Muscle of leg (tissue), 11 donors: ENCODE data around the gene CCL27. TPM values are rescaled to one million over a fixed set of nuclear protein-coding genes. Genes with fewer than 3 reads are reported as not detected.

ENCODE experiments used
- DNase-seq: peaks from one replicate; pipeline ENCODE4 v3.0.0; 2013
- H3K27ac ChIP-seq: one replicate; pipeline ENCODE4 v1.5.1; 2013; ENCODE audit warnings: mild to moderate bottlenecking, low read length, control low read depth
- H3K27me3 ChIP-seq: one replicate; pipeline ENCODE4 v1.6.1; 2013; ENCODE audit warnings: low read length; ENCODE audit not compliant: control insufficient read depth, insufficient read depth
- H3K36me3 ChIP-seq: one replicate; pipeline ENCODE4 v1.6.1; 2013; ENCODE audit warnings: low read length; ENCODE audit not compliant: control insufficient read depth, insufficient read depth
- H3K4me1 ChIP-seq: one replicate; pipeline ENCODE4 v1.6.1; 2013; ENCODE audit warnings: low read length; ENCODE audit not compliant: control insufficient read depth, insufficient read depth
- H3K4me3 ChIP-seq: one replicate; pipeline ENCODE4 v1.5.1; 2013; ENCODE audit warnings: low read length, control low read depth
- H3K9me3 ChIP-seq: replicated peaks from 2 replicates; pipeline ENCODE4 v1.6.1; 2013; ENCODE audit warnings: low read depth, low read length; ENCODE audit not compliant: control insufficient read depth
- WGBS: methylation state at CpG from one replicate; pipeline ENCODE4 v1.1.5; 2013; ENCODE audit warnings: missing lambda C conversion rate; ENCODE audit not compliant: insufficient coverage; 5-methylcytosine and 5-hydroxymethylcytosine counted together
- polyA plus RNA-seq, 8 donors: library from polyadenylated mRNA; unstranded; fragments of 120-200 nt; gene quantifications; one replicate each; pipeline versions ENCODE4 v1.2.1 to v1.2.3, GENCODE V29; 2013; ENCODE audit warnings: inconsistent platforms in 1 of 8, low replicate concordance in 1 of 8; ENCODE audit not compliant: insufficient read length in 8 of 8, insufficient read depth in 1 of 8
- total RNA-seq: library from RNA; stranded (reverse); fragments of 120-200 nt; gene quantifications from one replicate; pipeline ENCODE4 v1.2.4, GENCODE V29; 2013

Gene CCL27
- total and polyA plus RNA-seq, 9 donors = 0.31 to 1.1 (median 0.61) TPM; not detected in 1

GRCh38 chr9:34693560-34693959, 31.1 kb upstream of the CCL27 start:
- H3K9me3 ChIP-seq = no peaks in the 10 kb centered on the region
- no peaks in the 10 kb centered on the region for H3K27me3 ChIP-seq
- H3K27ac ChIP-seq = no peak overlapping the region
- WGBS = no CpG with 5 or more reads among the region's 2 CpGs
- H3K36me3 ChIP-seq = no peaks in the 10 kb centered on the region
- H3K4me3 ChIP-seq = no peak overlapping the region
- no peak for DNase-seq
- no peaks in the 10 kb centered on the region for H3K4me1 ChIP-seq

DNA sequence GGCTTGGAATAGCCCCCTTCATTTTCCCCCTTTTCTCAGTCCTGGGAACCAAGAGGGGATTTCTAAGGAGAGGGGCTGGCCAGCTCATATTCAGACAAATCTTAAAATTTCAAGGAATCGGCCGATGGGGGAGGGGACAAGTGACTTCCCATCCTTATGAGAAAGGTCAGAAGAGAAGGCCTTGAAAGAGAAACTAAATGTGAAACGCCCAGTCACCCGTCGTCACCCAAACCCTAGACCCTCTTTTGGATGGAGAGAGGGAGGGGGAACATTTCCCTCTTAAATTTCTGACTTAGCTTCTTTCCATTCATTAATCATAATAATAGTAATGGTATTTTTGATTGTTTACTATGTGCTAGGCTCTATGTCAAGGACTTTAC, 29.5 kb upstream of the CCL27 start:
- Histone ChIP-seq H3K9me3 (no peaks in the 10 kb centered on the region), H3K27me3 (no peaks in the 10 kb centered on the region), H3K4me3 (no peak overlapping the region), H3K4me1 (no peaks in the 10 kb centered on the region), H3K27ac (no peak overlapping the region), H3K36me3 (no peaks in the 10 kb centered on the region)
- no CpG with 5 or more reads among the region's 5 CpGs for WGBS
- DNase-seq = no peak

- Histone ChIP-seq H3K4me1 (peaks cover 5% of the 10 kb centered on the region), H3K4me3 (no peak within 1 kb of the TSS), H3K27me3 (no peaks in the 10 kb centered on the region), H3K27ac (no peak within 1 kb of the TSS), H3K9me3 (no peaks in the 10 kb centered on the region), H3K36me3 (no peaks in the 10 kb centered on the region)
- no peak for DNase-seq
- WGBS = 45% methylated on average over 3 of the region's 6 CpGs
Measured at GRCh38 chr9:34690983-34691935, 28.8 kb upstream of the CCL27 start, which contains the start of gene CCL19. Gene CCL19 (minus strand): TSS chr9:34691276. CDS start chr9:34691139, 137 bp downstream.

DNA sequence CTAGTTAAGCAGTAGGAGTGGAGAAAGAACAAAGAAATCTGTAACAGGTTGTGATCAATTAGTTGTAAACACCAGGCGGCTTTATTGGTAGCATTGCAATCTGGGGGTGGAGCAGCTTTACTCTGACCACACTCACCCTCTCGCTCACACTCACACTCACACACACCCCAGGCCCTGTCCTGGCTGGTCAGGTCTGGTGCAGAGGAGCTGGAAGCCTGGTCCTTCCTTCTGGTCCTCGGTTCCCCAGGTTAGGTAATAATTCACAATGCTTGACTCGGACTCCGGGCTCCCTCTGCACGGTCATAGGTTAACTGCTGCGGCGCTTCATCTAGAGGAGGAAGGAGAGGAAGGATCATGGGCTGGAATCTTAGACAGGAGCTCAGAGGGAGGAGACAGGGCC, 27.1 kb upstream of the CCL27 start:
- Histone ChIP-seq H3K27me3 (no peaks in the 10 kb centered on the region), H3K9me3 (no peaks in the 10 kb centered on the region), H3K27ac (no peak overlapping the region), H3K4me1 (peaks cover 7% of the 10 kb centered on the region), H3K36me3 (no peaks in the 10 kb centered on the region), H3K4me3 (no peak overlapping the region)
- 62% methylated on average over 7 of the region's 8 CpGs for WGBS
- DNase-seq = no peak

GRCh38 chr9:34689116-34689470, 26.6 kb upstream of the CCL27 start:
- Histone ChIP-seq H3K36me3 (no peaks in the 10 kb centered on the region), H3K9me3 (no peaks in the 10 kb centered on the region), H3K27ac (no peak overlapping the region), H3K4me1 (peaks cover 7% of the 10 kb centered on the region), H3K4me3 (no peak overlapping the region), H3K27me3 (no peaks in the 10 kb centered on the region)
- no peak for DNase-seq
- no CpG with 5 or more reads among the region's 4 CpGs for WGBS

DNA sequence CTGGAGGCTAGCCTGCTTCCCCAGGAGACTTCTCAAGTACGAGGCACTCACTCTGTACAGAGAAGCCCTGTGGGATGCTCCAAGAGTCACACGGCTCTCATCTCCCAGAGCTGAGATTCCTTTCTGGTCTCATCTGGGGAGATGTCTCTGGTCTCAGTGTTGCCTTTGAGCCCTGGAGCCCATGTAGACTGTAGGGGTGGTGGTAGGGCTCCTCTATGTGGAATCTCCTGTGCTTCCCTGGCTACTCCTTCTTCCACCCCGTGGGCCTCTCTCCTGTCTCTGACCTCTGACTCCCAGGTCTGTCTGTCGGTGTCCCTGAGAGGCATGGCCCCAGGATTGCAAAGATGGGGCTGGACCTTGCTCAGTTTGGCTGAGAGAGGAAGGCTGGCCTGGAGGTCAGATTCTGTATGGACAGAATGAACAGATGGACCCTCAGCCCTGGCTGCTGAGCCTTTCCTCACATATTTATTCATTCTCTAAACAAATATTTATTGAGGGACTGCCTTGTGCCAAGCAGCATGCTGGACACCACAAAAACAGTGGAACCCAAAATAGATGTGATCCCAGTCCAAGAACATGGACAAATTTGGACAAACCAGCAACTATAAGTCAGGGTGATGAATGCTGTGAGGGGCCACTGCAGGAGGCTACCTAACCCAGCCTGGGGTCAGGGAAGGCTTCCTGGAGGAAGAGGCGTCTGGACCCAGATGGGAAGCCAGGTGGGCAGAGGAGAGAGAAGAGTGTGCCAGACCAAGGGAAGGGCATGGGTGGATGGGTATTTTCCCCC, 26.1 kb upstream of the CCL27 start:
- no peaks in the 10 kb centered on the region for H3K27me3 ChIP-seq

GRCh38 chr9:34687276-34688030, 25.0 kb upstream of the CCL27 start:
- Histone ChIP-seq H3K27ac (no peak overlapping the region), H3K4me1 (peaks cover 7% of the 10 kb centered on the region), H3K9me3 (no peaks in the 10 kb centered on the region), H3K27me3 (no peaks in the 10 kb centered on the region), H3K36me3 (no peaks in the 10 kb centered on the region), H3K4me3 (no peak overlapping the region)
- 88% methylated on average over 7 of the region's 10 CpGs for WGBS
- DNase-seq = no peak

More for the DNA sequence above, 26.1 kb upstream of the CCL27 start:
- no peaks in the 10 kb centered on the region for H3K36me3 ChIP-seq
- WGBS = 61% methylated on average over 2 of the region's 5 CpGs
- no peaks in the 10 kb centered on the region for H3K9me3 ChIP-seq
- no peak overlapping the region for H3K27ac ChIP-seq
- peaks cover 7% of the 10 kb centered on the region for H3K4me1 ChIP-seq
- DNase-seq = no peak
- no peak overlapping the region for H3K4me3 ChIP-seq

- no peaks in the 10 kb centered on the region for H3K9me3 ChIP-seq
- peaks cover 2% of the 10 kb centered on the region for H3K36me3 ChIP-seq
- no peaks in the 10 kb centered on the region for H3K27me3 ChIP-seq
- 55% methylated on average over 1 of the region's 1 CpG for WGBS
- DNase-seq = no peak
- H3K27ac ChIP-seq = no peak overlapping the region
- no peak overlapping the region for H3K4me3 ChIP-seq
- H3K4me1 ChIP-seq = peaks cover 7% of the 10 kb centered on the region
Measured at GRCh38 chr9:34686732-34687131, 24.3 kb upstream of the CCL27 start.

DNA sequence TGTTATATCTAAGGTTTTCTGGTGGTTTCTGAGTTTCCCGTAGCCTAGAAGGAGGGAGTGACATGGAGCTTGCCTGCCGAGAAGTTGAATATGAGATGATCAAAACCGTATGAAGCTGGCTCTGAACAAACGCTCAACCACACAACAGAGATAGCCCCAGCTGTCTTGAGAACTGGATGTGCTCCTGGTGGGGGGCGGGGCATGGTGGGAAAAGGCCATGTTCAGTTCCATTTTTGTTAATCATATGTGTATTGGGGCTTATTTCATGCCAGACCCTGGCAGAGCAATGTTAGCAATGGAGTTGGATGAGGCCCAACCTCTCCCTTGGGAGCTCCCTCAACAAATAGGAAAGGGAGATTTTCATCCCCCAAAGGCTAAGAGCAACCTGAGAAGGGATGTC, 23.8 kb upstream of the CCL27 start:
- no peaks in the 10 kb centered on the region for H3K27me3 ChIP-seq
- no peak overlapping the region for H3K4me3 ChIP-seq
- peaks cover 7% of the 10 kb centered on the region for H3K36me3 ChIP-seq
- no peaks in the 10 kb centered on the region for H3K9me3 ChIP-seq
- no CpG with 5 or more reads among the region's 5 CpGs for WGBS
- no peak overlapping the region for H3K27ac ChIP-seq
- H3K4me1 ChIP-seq = peaks cover 7% of the 10 kb centered on the region
- no peak for DNase-seq

- DNase-seq = no peak
- WGBS = 56% methylated on average over 4 of the region's 4 CpGs
- Histone ChIP-seq H3K36me3 (peaks cover 9% of the 10 kb centered on the region), H3K27me3 (no peaks in the 10 kb centered on the region), H3K4me1 (peaks cover 7% of the 10 kb centered on the region), H3K4me3 (no peak overlapping the region), H3K27ac (no peak overlapping the region), H3K9me3 (no peaks in the 10 kb centered on the region)
Measured at GRCh38 chr9:34685591-34685990, 23.1 kb upstream of the CCL27 start.
